Lower leg skin (tissue), 4 donors: ENCODE results near the gene VPS52. TPM values are rescaled to one million over a fixed set of nuclear protein-coding genes. Genes with fewer than 3 reads are reported as not detected.

Experiments
- DNase-seq, 2 donors: peaks; one replicate each; pipeline ENCODE4 v3.0.0-alpha.2; 2019; ENCODE audit warnings: low spot score in 2 of 2
- H3K4me3 ChIP-seq: fragments of 200-600 bp; sonication (generic); 2 replicates; pipeline ENCODE4 v1.5.1; 2017; ENCODE audit warnings: mild to moderate bottlenecking, low read depth; ENCODE audit not compliant: poor library complexity, severe bottlenecking
- POLR2A ChIP-seq, 2 donors: fragments of 450-650 bp; IDR thresholded peaks; one replicate each; pipeline ENCODE4 v1.6.1; 2016 to 2017; ENCODE audit warnings: antibody characterized with exemption in 2 of 2, mild to moderate bottlenecking in 1 of 2, moderate library complexity in 1 of 2
- WGBS, 2 donors: methylation state at CpG; one replicate each; pipeline ENCODE4 v1.1.5; 2018; 5-methylcytosine and 5-hydroxymethylcytosine counted together
- intact Hi-C: fragments of 100-400 bp; cut with DNase I; formaldehyde crosslinking; loops from one replicate; pipeline ENCODE4 v1.15.0; 2023; ENCODE audit warnings: low total_unique reads
- microRNA counts, 2 donors: library from miRNA; unstranded; fragments of <30 nt; microRNA quantifications; one replicate each; lab custom pipeline; 2016
- microRNA-seq, 2 donors: library from miRNA; unstranded; fragments of <30 nt; microRNA quantifications; one replicate each; pipeline ENCODE4, GENCODE V29; 2016; ENCODE audit warnings: borderline replicate concordance in 2 of 2, borderline number of aligned reads in 1 of 2
- total RNA-seq, 4 donors: library from RNA; depleted of rRNA; stranded (reverse); fragments of >200 nt; gene quantifications; one replicate each; pipeline ENCODE4 v1.1.0, GENCODE V29; 2016
- TF ChIP-seq, protein P1 (sequence below), 3 donors: fragments of 450-650 bp; IDR thresholded peaks; one replicate each; pipeline ENCODE4 v1.5.1; 2016; ENCODE audit warnings: antibody characterized with exemption in 3 of 3, mild to moderate bottlenecking in 3 of 3, moderate library complexity in 2 of 3

VPS52 gene
- total RNA-seq, 4 donors from 2014 or later, result 33.3 to 51.0 (median 44.4) TPM

DNA sequence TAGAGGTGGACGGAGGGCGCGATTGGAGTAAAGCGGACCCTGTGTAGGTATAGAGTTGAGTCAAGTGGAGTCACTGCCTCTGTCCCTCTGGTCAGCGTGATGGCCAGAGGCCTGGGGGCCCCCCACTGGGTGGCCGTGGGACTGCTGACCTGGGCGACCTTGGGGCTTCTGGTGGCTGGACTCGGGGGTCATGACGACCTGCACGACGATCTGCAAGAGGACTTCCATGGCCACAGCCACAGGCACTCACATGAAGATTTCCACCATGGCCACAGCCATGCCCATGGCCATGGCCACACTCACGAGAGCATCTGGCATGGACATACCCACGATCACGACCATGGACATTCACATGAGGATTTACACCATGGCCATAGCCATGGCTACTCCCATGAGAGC is 70.5 kb downstream of the VPS52 start:
- intact Hi-C loops, result no loop called here
- TF ChIP-seq, protein P1, sequence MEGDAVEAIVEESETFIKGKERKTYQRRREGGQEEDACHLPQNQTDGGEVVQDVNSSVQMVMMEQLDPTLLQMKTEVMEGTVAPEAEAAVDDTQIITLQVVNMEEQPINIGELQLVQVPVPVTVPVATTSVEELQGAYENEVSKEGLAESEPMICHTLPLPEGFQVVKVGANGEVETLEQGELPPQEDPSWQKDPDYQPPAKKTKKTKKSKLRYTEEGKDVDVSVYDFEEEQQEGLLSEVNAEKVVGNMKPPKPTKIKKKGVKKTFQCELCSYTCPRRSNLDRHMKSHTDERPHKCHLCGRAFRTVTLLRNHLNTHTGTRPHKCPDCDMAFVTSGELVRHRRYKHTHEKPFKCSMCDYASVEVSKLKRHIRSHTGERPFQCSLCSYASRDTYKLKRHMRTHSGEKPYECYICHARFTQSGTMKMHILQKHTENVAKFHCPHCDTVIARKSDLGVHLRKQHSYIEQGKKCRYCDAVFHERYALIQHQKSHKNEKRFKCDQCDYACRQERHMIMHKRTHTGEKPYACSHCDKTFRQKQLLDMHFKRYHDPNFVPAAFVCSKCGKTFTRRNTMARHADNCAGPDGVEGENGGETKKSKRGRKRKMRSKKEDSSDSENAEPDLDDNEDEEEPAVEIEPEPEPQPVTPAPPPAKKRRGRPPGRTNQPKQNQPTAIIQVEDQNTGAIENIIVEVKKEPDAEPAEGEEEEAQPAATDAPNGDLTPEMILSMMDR (IDR thresholded peaks at IDR 0.05), result no peak
- no peak for TF ChIP-seq POLR2A (IDR thresholded peaks at IDR 0.05)
- DNase-seq, result no peak
- peak overlapping the region; percentile 95 for H3K4me3 ChIP-seq
- 6 to 7% methylated on average over 14 of the region's 14 CpGs for WGBS, 2 donors

MicroRNAs encoded within 50 kb of the gene (microRNA counts, 767-probe panel; counts per million panel counts)
- microRNA hsa-miR-219-1-3p (lab: Ali Mortazavi, UCI) (0 to 358 counts per million in 2 donors), microRNA hsa-miR-219-5p (lab: Ali Mortazavi, UCI) (0 to 358 counts per million in 2 donors)

Small RNA genes within 50 kb of the gene (microRNA-seq; reads per million reads assigned to microRNA genes)
- gene MIR219A1 (1.1 to 4.8 reads per million in 2 donors), gene MIR6834 (0 reads per million in 2 donors), gene MIR6873 (0 to 0.57 reads per million in 2 donors)

Other genes starting within 250 kb of the VPS52 start
- gene HLA-DPA1, start 198.2 kb downstream of the VPS52 start, total RNA-seq, result 100 to 1,000 TPM in 2 of 4 donors, 10 to 100 TPM in 2; 57.1 to 127 (median 96.8) TPM
- gene HLA-DPB1, start 195.9 kb downstream of the VPS52 start, total RNA-seq, result 10 to 100 TPM; 48.1 to 84.0 (median 63.3) TPM
- gene COL11A2, start 79.4 kb downstream of the VPS52 start, total RNA-seq, result under 1 TPM; 0.16 to 0.30 (median 0.28) TPM
- gene RXRB, start 71.2 kb downstream of the VPS52 start, total RNA-seq, result 10 to 100 TPM; 17.8 to 27.3 (median 24.9) TPM
- 10 to 100 TPM; 35.4 to 52.7 (median 39.1) TPM for gene SLC39A7, start 71.0 kb downstream of the VPS52 start, total RNA-seq
- 10 to 100 TPM; 39.3 to 49.5 (median 41.8) TPM for gene HSD17B8, start 67.2 kb downstream of the VPS52 start, total RNA-seq
- 10 to 100 TPM; 10.0 to 22.1 (median 13.7) TPM for gene RING1, start 63.4 kb downstream of the VPS52 start, total RNA-seq
- 1,000 to 10,000 TPM; 4,043 to 6,696 (median 6,204) TPM for gene RPS18, start 199 bp upstream of the VPS52 start, total RNA-seq
- gene B3GALT4, start 5.2 kb upstream of the VPS52 start, total RNA-seq, result 10 to 100 TPM; 24.8 to 31.0 (median 26.3) TPM
- gene WDR46, start 17.4 kb upstream of the VPS52 start, total RNA-seq, result 10 to 100 TPM; 38.4 to 57.2 (median 47.0) TPM
- gene PFDN6, start 17.7 kb upstream of the VPS52 start, total RNA-seq, result 10 to 100 TPM; 22.6 to 36.3 (median 35.3) TPM
- 10 to 100 TPM; 79.7 to 95.3 (median 84.4) TPM for gene RGL2, start 27.1 kb upstream of the VPS52 start, total RNA-seq
- gene TAPBP, start 42.2 kb upstream of the VPS52 start, total RNA-seq, result 100 to 1,000 TPM in 1 of 4 donors, 10 to 100 TPM in 3; 80.3 to 122 (median 92.0) TPM
- 10 to 100 TPM; 25.0 to 53.7 (median 35.8) TPM for gene ZBTB22, start 45.9 kb upstream of the VPS52 start, total RNA-seq
- 10 to 100 TPM; 41.2 to 45.4 (median 43.3) TPM for gene DAXX, start 51.1 kb upstream of the VPS52 start, total RNA-seq
- gene KIFC1, start 119.9 kb upstream of the VPS52 start, total RNA-seq, result 10 to 100 TPM in 1 of 4 donors, 1 to 10 TPM in 3; 4.1 to 14.6 (median 9.3) TPM
- 10 to 100 TPM; 40.9 to 73.0 (median 64.8) TPM for gene PHF1, start 139.1 kb upstream of the VPS52 start, total RNA-seq
- gene CUTA, start 146.2 kb upstream of the VPS52 start, total RNA-seq, result 100 to 1,000 TPM in 3 of 4 donors, 10 to 100 TPM in 1; 96.5 to 162 (median 153) TPM
- 10 to 100 TPM in 2 of 4 donors, 1 to 10 TPM in 2; 7.5 to 21.1 (median 9.4) TPM for gene SYNGAP1, start 148.2 kb upstream of the VPS52 start, total RNA-seq
- 1 to 10 TPM; 4.0 to 5.4 (median 4.6) TPM for gene ZBTB9, start 182.7 kb upstream of the VPS52 start, total RNA-seq